ENCODE results near the gene KIAA1328. TPM values are rescaled to one million over a fixed set of nuclear protein-coding genes. Genes with fewer than 3 reads are reported as not detected.

The KIAA1328 gene
- total and polyA plus RNA-seq, 9 of the 15 experiments (the other 6 are each of a cell fraction or from before 2014, with no cell fraction given): 4.0 to 8.6 (median 7.4) TPM

DNA sequence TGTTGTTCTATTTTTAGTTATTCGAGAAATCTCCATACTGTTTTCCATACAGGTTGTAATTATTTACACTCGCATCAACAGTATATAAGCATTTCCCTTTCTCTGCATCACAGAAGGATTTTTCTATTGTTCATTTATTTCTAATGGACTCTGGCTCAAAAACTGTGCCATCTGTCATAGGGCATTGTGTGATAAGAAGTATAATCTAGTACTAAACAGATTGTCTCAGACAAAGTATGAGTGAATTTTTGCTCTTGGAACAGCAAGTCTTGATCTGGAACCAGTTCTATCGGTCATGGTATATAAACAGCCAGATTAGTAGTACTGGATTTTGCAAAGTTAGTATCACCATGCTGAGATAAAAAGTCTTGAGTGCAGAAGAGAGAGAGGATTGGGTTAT lies 145.8 kb downstream of the KIAA1328 start (continued):
- no peak for TF ChIP-seq NR2C1 (IDR thresholded peaks at IDR 0.05)
- no peak for TF ChIP-seq NR2C1 (tag; IDR thresholded peaks at IDR 0.05)
- TF ChIP-seq, protein P1, sequence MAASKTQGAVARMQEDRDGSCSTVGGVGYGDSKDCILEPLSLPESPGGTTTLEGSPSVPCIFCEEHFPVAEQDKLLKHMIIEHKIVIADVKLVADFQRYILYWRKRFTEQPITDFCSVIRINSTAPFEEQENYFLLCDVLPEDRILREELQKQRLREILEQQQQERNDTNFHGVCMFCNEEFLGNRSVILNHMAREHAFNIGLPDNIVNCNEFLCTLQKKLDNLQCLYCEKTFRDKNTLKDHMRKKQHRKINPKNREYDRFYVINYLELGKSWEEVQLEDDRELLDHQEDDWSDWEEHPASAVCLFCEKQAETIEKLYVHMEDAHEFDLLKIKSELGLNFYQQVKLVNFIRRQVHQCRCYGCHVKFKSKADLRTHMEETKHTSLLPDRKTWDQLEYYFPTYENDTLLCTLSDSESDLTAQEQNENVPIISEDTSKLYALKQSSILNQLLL (CRISPR knock-in tag; IDR thresholded peaks at IDR 0.05; ENCODE audit: borderline replicate concordance): no peak

DNA sequence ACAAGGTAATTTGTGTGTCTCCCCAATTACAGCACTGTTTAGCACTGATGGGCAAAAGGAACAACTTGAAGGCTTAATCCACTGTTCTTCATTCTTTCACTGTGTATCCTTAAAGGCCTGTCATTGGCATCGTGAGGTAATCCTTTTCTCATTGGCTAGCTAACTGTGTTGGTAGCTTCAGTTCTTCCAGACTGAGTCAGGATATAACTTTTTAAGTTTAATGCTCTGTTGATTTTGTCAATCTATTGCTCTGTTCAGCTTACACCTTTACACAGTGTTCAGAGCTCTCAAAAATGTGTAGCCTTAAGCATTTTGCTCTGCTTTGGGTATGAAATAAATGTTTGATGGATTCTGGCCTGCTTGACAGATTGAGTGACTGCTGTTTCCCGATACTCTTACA lies 148.2 kb downstream of the KIAA1328 start:
- no peak overlapping the region for H3K27ac ChIP-seq (ENCODE audit: extremely low read depth, low read depth, low read length)
- no peak for FAIRE-seq
- intact Hi-C loops (cut with micrococcal nuclease): no loop called here
- H3K4me2 ChIP-seq (ENCODE audit: insufficient read depth, low read length): no peak overlapping the region
- WGBS (ENCODE audit: insufficient coverage, low coverage, missing lambda C conversion rate): 0% methylated on average over 2 of the region's 2 CpGs
- H3K9me1 ChIP-seq (ENCODE audit: control insufficient read depth, insufficient read depth, low read length): no peaks in the 10 kb centered on the region
- H3K9me3 ChIP-seq (replicated peaks; ENCODE audit: control insufficient read depth, insufficient read depth, low read depth, low read length): no peaks in the 10 kb centered on the region
- no peaks in the 10 kb centered on the region for H3K36me3 ChIP-seq (ENCODE audit: control insufficient read depth, insufficient read depth, low read length)
- H3K4me3 ChIP-seq: no peak overlapping the region
- ATAC-seq: no peak
- CTCF ChIA-PET (ENCODE audit: low intra/inter-chr PET ratio): no interaction called here
- DNase-seq (ENCODE audit: extremely low read depth in 1 of 4, low spot score in 3 of 4): no peak
- no TSS peak for BruUV-seq (replicated peaks)
- no peaks in the 10 kb centered on the region for H3K4me1 ChIP-seq (replicated peaks in 1 of 2; ENCODE audit: control insufficient read depth in 2 of 2, insufficient read depth in 2 of 2, low read length in 2 of 2)
- in situ Hi-C loops (cut with MboI): no loop called here
- no peak overlapping the region for H3K9ac ChIP-seq (ENCODE audit: insufficient read depth in 1 of 2, low read depth in 2 of 2, low read length in 2 of 2)
- no peaks in the 10 kb centered on the region for H3K79me2 ChIP-seq (ENCODE audit: control insufficient read depth, insufficient read depth, low read length)
- H3K27me3 ChIP-seq (ENCODE audit: control insufficient read depth in 2 of 2, insufficient read depth in 2 of 2, low read length in 2 of 2): no peaks in the 10 kb centered on the region
- H4K20me1 ChIP-seq (replicated peaks; ENCODE audit: control insufficient read depth, insufficient read depth, low read length): no peaks in the 10 kb centered on the region
- POLR2A ChIA-PET: no interaction called here
- no peak overlapping the region for H2AFZ ChIP-seq (ENCODE audit: low read depth, low read length)
- TF ChIP-seq FOXP1 (CRISPR knock-in tag; IDR thresholded peaks at IDR 0.05): no peak
- TF ChIP-seq TEAD1 (CRISPR knock-in tag; IDR thresholded peaks at IDR 0.05): no peak
- TF ChIP-seq, protein P2, sequence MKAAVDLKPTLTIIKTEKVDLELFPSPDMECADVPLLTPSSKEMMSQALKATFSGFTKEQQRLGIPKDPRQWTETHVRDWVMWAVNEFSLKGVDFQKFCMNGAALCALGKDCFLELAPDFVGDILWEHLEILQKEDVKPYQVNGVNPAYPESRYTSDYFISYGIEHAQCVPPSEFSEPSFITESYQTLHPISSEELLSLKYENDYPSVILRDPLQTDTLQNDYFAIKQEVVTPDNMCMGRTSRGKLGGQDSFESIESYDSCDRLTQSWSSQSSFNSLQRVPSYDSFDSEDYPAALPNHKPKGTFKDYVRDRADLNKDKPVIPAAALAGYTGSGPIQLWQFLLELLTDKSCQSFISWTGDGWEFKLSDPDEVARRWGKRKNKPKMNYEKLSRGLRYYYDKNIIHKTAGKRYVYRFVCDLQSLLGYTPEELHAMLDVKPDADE (conservative IDR thresholded peaks at IDR 0.05; ENCODE audit: control insufficient read depth, low read depth, low read length): no peak
- no peak for TF ChIP-seq BRD4 (IDR thresholded peaks at IDR 0.05)
- no peak for TF ChIP-seq ESRRB (CRISPR knock-in tag; IDR thresholded peaks at IDR 0.05; ENCODE audit: borderline replicate concordance)
- TF ChIP-seq, protein P3, sequence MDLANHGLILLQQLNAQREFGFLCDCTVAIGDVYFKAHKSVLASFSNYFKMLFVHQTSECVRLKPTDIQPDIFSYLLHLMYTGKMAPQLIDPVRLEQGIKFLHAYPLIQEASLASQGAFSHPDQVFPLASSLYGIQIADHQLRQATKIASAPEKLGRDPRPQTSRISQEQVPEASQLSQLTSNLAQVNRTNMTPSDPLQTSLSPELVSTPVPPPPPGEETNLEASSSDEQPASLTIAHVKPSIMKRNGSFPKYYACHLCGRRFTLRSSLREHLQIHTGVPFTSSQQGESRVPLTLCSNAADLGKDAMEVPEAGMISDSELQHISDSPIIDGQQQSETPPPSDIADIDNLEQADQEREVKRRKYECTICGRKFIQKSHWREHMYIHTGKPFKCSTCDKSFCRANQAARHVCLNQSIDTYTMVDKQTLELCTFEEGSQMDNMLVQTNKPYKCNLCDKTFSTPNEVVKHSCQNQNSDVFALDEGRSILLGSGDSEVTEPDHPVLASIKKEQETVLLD (IDR thresholded peaks at IDR 0.05): no peak
- no peak for TF ChIP-seq PYGO2 (tag; IDR thresholded peaks at IDR 0.05)
- TF ChIP-seq STAT5A (IDR thresholded peaks at IDR 0.05; ENCODE audit: borderline replicate concordance, low read length): no peak
- no peak for TF ChIP-seq ZNF444 (CRISPR knock-in tag; IDR thresholded peaks at IDR 0.05)
- TF ChIP-seq TEAD4 (IDR thresholded peaks at IDR 0.05; ENCODE audit: low read length): no peak
- TF ChIP-seq TEAD4 (CRISPR knock-in tag; IDR thresholded peaks at IDR 0.05; ENCODE audit: borderline replicate concordance): no peak
- TF ChIP-seq ZNF561 (CRISPR knock-in tag; conservative IDR thresholded peaks at IDR 0.05): no peak
- TF ChIP-seq CREBBP (IDR thresholded peaks at IDR 0.05; ENCODE audit: low read depth, low read length): no peak
- TF ChIP-seq, protein P4, sequence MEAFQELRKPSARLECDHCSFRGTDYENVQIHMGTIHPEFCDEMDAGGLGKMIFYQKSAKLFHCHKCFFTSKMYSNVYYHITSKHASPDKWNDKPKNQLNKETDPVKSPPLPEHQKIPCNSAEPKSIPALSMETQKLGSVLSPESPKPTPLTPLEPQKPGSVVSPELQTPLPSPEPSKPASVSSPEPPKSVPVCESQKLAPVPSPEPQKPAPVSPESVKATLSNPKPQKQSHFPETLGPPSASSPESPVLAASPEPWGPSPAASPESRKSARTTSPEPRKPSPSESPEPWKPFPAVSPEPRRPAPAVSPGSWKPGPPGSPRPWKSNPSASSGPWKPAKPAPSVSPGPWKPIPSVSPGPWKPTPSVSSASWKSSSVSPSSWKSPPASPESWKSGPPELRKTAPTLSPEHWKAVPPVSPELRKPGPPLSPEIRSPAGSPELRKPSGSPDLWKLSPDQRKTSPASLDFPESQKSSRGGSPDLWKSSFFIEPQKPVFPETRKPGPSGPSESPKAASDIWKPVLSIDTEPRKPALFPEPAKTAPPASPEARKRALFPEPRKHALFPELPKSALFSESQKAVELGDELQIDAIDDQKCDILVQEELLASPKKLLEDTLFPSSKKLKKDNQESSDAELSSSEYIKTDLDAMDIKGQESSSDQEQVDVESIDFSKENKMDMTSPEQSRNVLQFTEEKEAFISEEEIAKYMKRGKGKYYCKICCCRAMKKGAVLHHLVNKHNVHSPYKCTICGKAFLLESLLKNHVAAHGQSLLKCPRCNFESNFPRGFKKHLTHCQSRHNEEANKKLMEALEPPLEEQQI (IDR thresholded peaks at IDR 0.05): no peak

All from K562 (cell line).